Measurements from ENCODE around the gene PPP1R1B. TPM values are rescaled to one million over a fixed set of nuclear protein-coding genes. Genes with fewer than 3 reads are reported as not detected.

The PPP1R1B gene
- total and polyA plus RNA-seq, 7 donors = 4.2 to 280 (median 12.1) TPM

GRCh38 chr17:39634384-39634871 is 7.7 kb downstream of the PPP1R1B start:
- no peaks in the 10 kb centered on the region for H3K36me3 ChIP-seq
- 34 to 45% methylated on average over 2 of the region's 2 CpGs for WGBS, 2 donors
- H3K4me3 ChIP-seq = no peak overlapping the region
- H3K9me3 ChIP-seq = no peaks in the 10 kb centered on the region
- no peak for DNase-seq
- intact Hi-C loops (cut with DNase I) = no loop called here
- TF ChIP-seq CTCF (IDR thresholded peaks at IDR 0.05) = peak; percentile 62 to 77 (median 64)
- TF ChIP-seq POLR2A (IDR thresholded peaks at IDR 0.05) = no peak
- H3K4me1 ChIP-seq = peaks cover 0 to 48% (median 33%) of the 10 kb centered on the region in 4 donors
- peak overlapping the region in 2 of 4 donors; percentile 7 to 37 for H3K27ac ChIP-seq
- H3K27me3 ChIP-seq = peaks cover 0 to 19% (median 11%) of the 10 kb centered on the region in 3 donors

- H3K27me3 ChIP-seq = peaks cover 0 to 13% (median 0%) of the 10 kb centered on the region in 3 donors
These were observed 8.9 kb downstream of the PPP1R1B start for GRCh38 chr17:39635614-39636176.

GRCh38 chr17:39636587-39636926 is 9.8 kb downstream of the PPP1R1B start:
- H3K27me3 ChIP-seq = peaks cover 0 to 5% (median 0%) of the 10 kb centered on the region in 3 donors
- H3K36me3 ChIP-seq = no peaks in the 10 kb centered on the region
- peak overlapping the region; percentile 73 to 88 (median 82) for H3K4me3 ChIP-seq
- H3K4me1 ChIP-seq = peaks cover 0 to 68% (median 45%) of the 10 kb centered on the region in 4 donors
- peak overlapping the region; percentile 84 to 89 (median 86) for H3K27ac ChIP-seq
- TF ChIP-seq POLR2AphosphoS5 (IDR thresholded peaks at IDR 0.05) = no peak
- no peak for DNase-seq
- WGBS, 2 donors = 12 to 23% methylated on average over 6 of the region's 6 CpGs
- no peaks in the 10 kb centered on the region for H3K9me3 ChIP-seq
- intact Hi-C loops (cut with DNase I) = loop anchor here (2.0 kb wide), 2 partner anchors 94 to 118 kb away; partner anchors contain the start of gene MIEN1

More at GRCh38 chr17:39635614-39636176, 8.9 kb downstream of the PPP1R1B start:
- TF ChIP-seq EP300 (IDR thresholded peaks at IDR 0.05) (no peak), POLR2AphosphoS5 (IDR thresholded peaks at IDR 0.05) (no peak), POLR2A (IDR thresholded peaks at IDR 0.05) (no peak), CTCF (IDR thresholded peaks at IDR 0.05) (no peak)
- H3K4me1 ChIP-seq = peaks cover 0 to 60% (median 43%) of the 10 kb centered on the region in 4 donors
- intact Hi-C loops (cut with DNase I) = loop anchor here (2.0 kb wide), 2 partner anchors 95 to 119 kb away; partner anchors contain the start of gene MIEN1
- no peaks in the 10 kb centered on the region for H3K36me3 ChIP-seq
- H3K9me3 ChIP-seq = no peaks in the 10 kb centered on the region
- 77 to 88% methylated on average over 8 of the region's 8 CpGs for WGBS, 2 donors
- no peak for DNase-seq
- H3K4me3 ChIP-seq = no peak overlapping the region
- H3K27ac ChIP-seq = no peak overlapping the region

- no peaks in the 10 kb centered on the region for H3K36me3 ChIP-seq
- DNase-seq = peak; percentile 96
- intact Hi-C loops (cut with DNase I) = loop anchor here (2.0 kb wide), 2 partner anchors 94 to 118 kb away; partner anchors contain the start of gene MIEN1
- H3K9me3 ChIP-seq = no peaks in the 10 kb centered on the region
- no peak for TF ChIP-seq EP300 (IDR thresholded peaks at IDR 0.05)
- TF ChIP-seq POLR2AphosphoS5 (IDR thresholded peaks at IDR 0.05) = peak; percentile 63 to 74 (median 66)
- TF ChIP-seq CTCF (IDR thresholded peaks at IDR 0.05) = no peak
- peak; percentile 38 to 66 for TF ChIP-seq POLR2A (IDR thresholded peaks at IDR 0.05)
- no peaks in the 10 kb centered on the region for H3K27me3 ChIP-seq
- 1% methylated on average over 69 of the region's 69 CpGs for WGBS, 2 donors
- H3K4me3 ChIP-seq = peak within 1 kb of the TSS; percentile 73 to 88 (median 82)
- peaks cover 0 to 70% (median 48%) of the 10 kb centered on the region in 4 donors for H3K4me1 ChIP-seq
- H3K27ac ChIP-seq = peak within 1 kb of the TSS; percentile 84 to 89 (median 86)
These were observed 10.4 kb downstream of the PPP1R1B start, which contains the start of gene STARD3 for GRCh38 chr17:39636927-39637736. Gene STARD3 (plus strand): TSS chr17:39637144. CDS start chr17:39653532, 16,388 bp downstream.

GRCh38 chr17:39638317-39638716 is 11.6 kb downstream of the PPP1R1B start:
- Histone ChIP-seq H3K4me3 (peak overlapping the region in 2 of 4 donors; percentile 77 to 88), H3K4me1 (peaks cover 0 to 79% (median 50%) of the 10 kb centered on the region in 4 donors)
- intact Hi-C loops (cut with DNase I) = no loop called here

More at GRCh38 chr17:39638317-39638716, 11.6 kb downstream of the PPP1R1B start:
- H3K36me3 ChIP-seq = no peaks in the 10 kb centered on the region
- no peaks in the 10 kb centered on the region for H3K9me3 ChIP-seq
- no peak for TF ChIP-seq EP300 (IDR thresholded peaks at IDR 0.05)
- no peak for TF ChIP-seq POLR2A (IDR thresholded peaks at IDR 0.05)
- DNase-seq = no peak
- no peak overlapping the region for H3K27ac ChIP-seq
- H3K27me3 ChIP-seq = no peaks in the 10 kb centered on the region
- 90 to 93% methylated on average over 7 of the region's 7 CpGs for WGBS, 2 donors

Data from sigmoid colon (tissue), 7 donors.